GM12891 (cell line): Measurements from ENCODE around the gene USP17L28.
"Not testable (repeated sequence)": the region's sequence is repeated elsewhere in the genome, so short reads cannot be mapped to it uniquely, and the experiment has no call there.

Source experiments
- POLR2A ChIP-seq: IDR thresholded peaks from 2 replicates; pipeline ENCODE4 v1.6.1; 2011; ENCODE audit warnings: low read depth, low read length, control low read depth
- POLR2AphosphoS5 ChIP-seq: IDR thresholded peaks from 2 replicates; pipeline ENCODE4 v1.6.1; 2011; ENCODE audit warnings: low read depth, low read length, control low read depth
- POU2F2 ChIP-seq: IDR thresholded peaks from 2 replicates; pipeline ENCODE4 v1.6.1; 2011; ENCODE audit warnings: low read depth, mild to moderate bottlenecking, control low read depth, low read length, moderate library complexity

GRCh38 chr4:9348593-9348992 is at the start of gene USP17L28:
- not testable (repeated sequence) for TF ChIP-seq POLR2AphosphoS5, POU2F2, POLR2A
